Colonic mucosa (tissue), 4 donors: Measurements from ENCODE around the gene SLC7A7. TPM values are rescaled to one million over a fixed set of nuclear protein-coding genes. Genes with fewer than 3 reads are reported as not detected.
A peak's percentile ranks its signal among the peaks of the same experiment; 100 is the strongest.
"Not testable (repeated sequence)": the region's sequence is repeated elsewhere in the genome, so short reads cannot be mapped to it uniquely, and the experiment has no call there.

Source experiments
- DNase-seq: peaks from one replicate; pipeline ENCODE4 v3.0.0-alpha.2; 2020
- H3K27ac ChIP-seq: fragments of 200-600 bp; one replicate; pipeline ENCODE4 v1.8.0; 2021
- H3K27me3 ChIP-seq: fragments of 200-600 bp; one replicate; pipeline ENCODE4 v1.8.0; 2021
- H3K36me3 ChIP-seq: fragments of 200-600 bp; one replicate; pipeline ENCODE4 v1.8.0; 2021
- H3K4me1 ChIP-seq: fragments of 200-600 bp; one replicate; pipeline ENCODE4 v1.8.0; 2021; ENCODE audit warnings: mild to moderate bottlenecking
- H3K4me3 ChIP-seq: fragments of 200-600 bp; one replicate; pipeline ENCODE4 v1.8.0; 2021
- H3K9ac ChIP-seq, 2 donors: one replicate each; pipeline ENCODE4 v1.7.0; 2013; ENCODE audit warnings: control low read depth in 2 of 2, low read depth in 2 of 2, low read length in 2 of 2
- H3K9me3 ChIP-seq: fragments of 200-600 bp; one replicate; pipeline ENCODE4 v1.8.0; 2021
- intact Hi-C: fragments of 100-400 bp; cut with DNase I; formaldehyde crosslinking; loops from one replicate; pipeline ENCODE4 v1.14.1; 2022
- total RNA-seq, 2 donors: library from RNA; stranded (reverse); fragmentation: NEBNext Ultra II Directional in 1 of 2; extraction: Animal tissue kit (Norgen Biotek cat#: 25700) in 1 of 2; gene quantifications; one replicate each; pipeline ENCODE4 v1.2.1, GENCODE V29; 2021
- TF ChIP-seq, protein P1 (sequence below): fragments of 200-600 bp; IDR thresholded peaks from one replicate; pipeline ENCODE4 v1.8.0; 2022; ENCODE audit warnings: antibody characterized with exemption, mild to moderate bottlenecking
- donor health status: healthy.
- donor health status: DM: no; HTN: no; CAD: no.
- donor health status: DM: no; HTN: no; CAD: no.

The SLC7A7 gene
- total RNA-seq, 2 donors from 2014 or later = 2.7 to 7.0 TPM

DNA sequence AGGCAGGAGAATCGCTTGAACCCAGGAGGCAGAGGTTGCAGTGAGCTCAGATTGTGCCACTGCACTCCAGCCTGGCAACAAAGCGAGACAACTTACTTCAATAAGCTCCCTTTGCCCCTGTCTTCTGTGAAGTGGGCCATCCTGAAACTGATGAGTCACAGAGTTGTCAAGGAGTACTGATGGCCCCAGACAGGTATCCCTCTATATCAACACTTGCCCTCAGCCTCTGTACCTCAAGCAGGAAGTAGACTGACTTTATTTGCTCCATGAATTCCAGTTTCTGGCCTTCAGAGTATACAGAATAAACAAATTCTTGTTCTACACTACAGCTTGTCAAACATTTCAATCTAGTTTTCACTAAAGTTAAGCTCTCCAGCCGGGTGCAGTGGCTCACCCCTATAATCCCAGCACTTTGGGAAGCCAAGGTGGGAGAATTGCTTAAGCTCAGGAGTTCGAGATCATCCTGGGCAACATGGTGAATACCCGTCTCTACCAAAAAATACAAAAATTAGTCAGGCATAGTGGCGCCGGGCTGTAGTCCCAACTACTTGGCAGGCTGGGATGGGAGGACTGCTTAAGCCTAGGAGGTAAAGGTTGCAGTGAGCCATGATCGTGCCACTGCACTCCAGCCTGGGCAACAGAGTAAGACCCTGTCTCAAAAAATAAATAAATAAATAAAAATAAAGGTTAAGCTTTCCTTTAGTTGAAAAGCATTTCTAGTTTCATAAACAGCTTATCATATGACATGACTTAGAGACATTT lies 39.9 kb upstream of the SLC7A7 start:
- Histone ChIP-seq H3K27me3 (no peaks in the 10 kb centered on the region), H3K9me3 (no peaks in the 10 kb centered on the region), H3K36me3 (no peaks in the 10 kb centered on the region), H3K4me1 (peaks cover 4% of the 10 kb centered on the region), H3K4me3 (no peak overlapping the region), H3K27ac (no peak overlapping the region), H3K9ac (no peak overlapping the region)
- intact Hi-C loops = loop anchor here (5.0 kb wide), 1 partner anchor 298 kb away; no protein-coding TSS in a partner anchor
- no peak for DNase-seq
- TF ChIP-seq, protein P1, sequence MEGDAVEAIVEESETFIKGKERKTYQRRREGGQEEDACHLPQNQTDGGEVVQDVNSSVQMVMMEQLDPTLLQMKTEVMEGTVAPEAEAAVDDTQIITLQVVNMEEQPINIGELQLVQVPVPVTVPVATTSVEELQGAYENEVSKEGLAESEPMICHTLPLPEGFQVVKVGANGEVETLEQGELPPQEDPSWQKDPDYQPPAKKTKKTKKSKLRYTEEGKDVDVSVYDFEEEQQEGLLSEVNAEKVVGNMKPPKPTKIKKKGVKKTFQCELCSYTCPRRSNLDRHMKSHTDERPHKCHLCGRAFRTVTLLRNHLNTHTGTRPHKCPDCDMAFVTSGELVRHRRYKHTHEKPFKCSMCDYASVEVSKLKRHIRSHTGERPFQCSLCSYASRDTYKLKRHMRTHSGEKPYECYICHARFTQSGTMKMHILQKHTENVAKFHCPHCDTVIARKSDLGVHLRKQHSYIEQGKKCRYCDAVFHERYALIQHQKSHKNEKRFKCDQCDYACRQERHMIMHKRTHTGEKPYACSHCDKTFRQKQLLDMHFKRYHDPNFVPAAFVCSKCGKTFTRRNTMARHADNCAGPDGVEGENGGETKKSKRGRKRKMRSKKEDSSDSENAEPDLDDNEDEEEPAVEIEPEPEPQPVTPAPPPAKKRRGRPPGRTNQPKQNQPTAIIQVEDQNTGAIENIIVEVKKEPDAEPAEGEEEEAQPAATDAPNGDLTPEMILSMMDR = no peak

DNA sequence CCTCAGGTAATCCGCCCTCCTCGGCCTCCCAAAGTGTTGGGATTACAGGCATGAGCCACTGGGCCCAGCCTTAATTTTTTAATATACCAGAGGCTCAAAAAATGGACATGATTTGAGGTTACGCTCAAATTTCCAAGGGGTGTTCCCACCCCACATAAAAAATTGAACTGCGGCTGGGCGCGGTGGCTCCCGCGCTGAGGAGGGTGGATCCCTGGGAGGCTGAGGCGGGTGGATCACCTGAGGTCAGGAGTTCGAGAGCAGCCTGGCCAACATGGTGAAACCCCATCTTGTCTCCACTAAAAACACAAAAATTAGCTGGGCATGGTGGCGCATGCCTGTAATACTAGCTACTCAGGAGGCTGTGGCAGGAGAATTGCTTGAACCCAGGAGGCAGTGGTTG lies 39.1 kb upstream of the SLC7A7 start:
- H3K4me1 ChIP-seq, DNase-seq, H3K4me3 ChIP-seq, H3K27me3 ChIP-seq, H3K36me3 ChIP-seq, H3K27ac ChIP-seq, H3K9me3 ChIP-seq, H3K9ac ChIP-seq: not testable (repeated sequence)
- intact Hi-C loops = loop anchor here (5.0 kb wide), 1 partner anchor 297 kb away; no protein-coding TSS in a partner anchor

DNA sequence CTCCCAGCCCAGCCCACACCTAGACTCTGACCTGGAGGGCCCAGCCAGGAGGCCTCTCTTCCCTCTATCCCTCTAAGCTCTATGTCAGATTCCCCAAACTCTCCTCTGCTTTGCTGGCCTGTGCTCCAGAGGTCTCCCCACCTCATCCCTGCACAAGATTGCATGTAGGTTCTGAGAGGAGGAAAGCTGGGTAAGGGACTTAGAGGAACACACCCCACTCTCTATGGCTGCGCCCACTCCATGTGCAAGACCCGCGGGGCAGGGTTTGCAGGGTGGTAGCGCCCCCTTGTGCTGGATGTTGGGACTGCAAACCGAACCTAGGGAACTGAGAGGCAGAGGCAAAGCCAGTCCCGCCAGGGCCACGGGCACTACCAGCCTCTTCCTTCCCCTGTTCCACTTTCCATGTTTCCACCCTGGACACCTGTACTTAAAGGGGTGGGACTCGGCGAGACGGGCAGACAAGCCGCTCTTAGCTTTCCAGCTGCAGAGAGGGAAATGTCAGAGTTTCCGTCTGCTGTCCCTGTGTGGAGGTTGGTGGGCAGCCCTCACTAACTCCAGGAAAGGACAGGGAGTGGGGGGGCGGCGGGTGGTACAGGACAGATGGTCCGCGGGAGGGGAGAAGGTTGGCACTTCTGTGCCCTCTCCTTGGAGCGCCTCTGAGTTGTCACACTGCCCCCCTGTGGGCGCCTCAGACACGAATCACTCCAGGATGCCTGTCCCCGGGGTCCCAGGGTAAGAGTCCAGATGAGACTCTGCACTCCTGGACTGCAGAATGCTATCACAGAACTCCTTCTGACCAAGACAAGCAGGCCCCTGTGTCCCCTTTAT lies 37.9 kb upstream of the SLC7A7 start:
- peaks cover 4% of the 10 kb centered on the region for H3K4me1 ChIP-seq
- H3K9me3 ChIP-seq = no peaks in the 10 kb centered on the region
- intact Hi-C loops = loop anchor here (2.0 to 5.0 kb wide), 2 partner anchors 30 to 296 kb away; no protein-coding TSS in a partner anchor
- H3K27ac ChIP-seq = peak overlapping the region; percentile 64
- H3K27me3 ChIP-seq = no peaks in the 10 kb centered on the region
- no peaks in the 10 kb centered on the region for H3K36me3 ChIP-seq
- peak; percentile 97 for DNase-seq
- TF ChIP-seq, protein P1 = peak; percentile 94
- peak overlapping the region; percentile 28 for H3K4me3 ChIP-seq
- peak overlapping the region; percentile 71 to 84 for H3K9ac ChIP-seq

DNA sequence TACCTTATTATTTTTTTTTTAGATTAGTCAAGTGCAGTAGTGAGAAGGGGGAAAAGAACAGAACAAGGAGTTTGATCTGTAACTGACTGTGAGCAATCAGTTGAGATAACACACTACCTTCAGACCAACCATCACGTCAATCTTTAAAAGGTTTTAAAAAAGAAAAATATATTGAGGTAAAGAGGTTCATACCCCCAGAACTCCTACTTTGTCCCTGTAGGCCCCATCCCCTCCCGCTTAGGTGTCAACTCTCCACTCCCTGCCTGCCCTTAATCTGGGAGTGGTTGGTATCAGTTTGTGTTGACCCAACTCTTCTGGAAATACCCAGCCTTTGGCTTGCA lies 37.3 kb upstream of the SLC7A7 start:
- no peaks in the 10 kb centered on the region for H3K36me3 ChIP-seq
- H3K9me3 ChIP-seq = no peaks in the 10 kb centered on the region
- no peak overlapping the region for H3K4me3 ChIP-seq
- no peaks in the 10 kb centered on the region for H3K27me3 ChIP-seq
- DNase-seq = no peak
- intact Hi-C loops = loop anchor here (2.0 to 5.0 kb wide), 2 partner anchors 30 to 295 kb away; no protein-coding TSS in a partner anchor
- H3K9ac ChIP-seq = peak overlapping the region in 1 of 2 donors; percentile 84
- TF ChIP-seq, protein P1 = no peak
- H3K27ac ChIP-seq = peak overlapping the region; percentile 64
- H3K4me1 ChIP-seq = peaks cover 4% of the 10 kb centered on the region

DNA sequence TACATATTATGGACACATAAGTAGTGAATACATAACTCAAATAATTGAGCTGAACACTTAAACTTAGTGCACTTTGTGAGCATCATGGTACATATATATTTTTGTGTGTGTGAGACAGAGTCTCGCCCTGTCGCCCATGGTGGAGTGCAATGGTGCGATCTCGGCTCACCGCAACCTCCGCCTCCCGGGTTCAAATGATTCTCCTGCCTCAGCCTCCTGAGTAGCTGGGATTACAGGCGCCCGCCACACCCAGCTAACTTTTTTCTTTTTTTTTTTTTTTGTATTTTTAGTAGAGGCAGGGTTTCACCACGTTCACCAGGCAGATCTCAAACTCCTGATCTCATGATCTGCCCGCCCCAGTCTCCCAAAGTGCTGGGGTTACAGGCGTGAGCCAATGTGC lies 36.9 kb upstream of the SLC7A7 start:
- peak overlapping the region; percentile 80 for H3K27ac ChIP-seq
- not testable (repeated sequence) for H3K9me3 ChIP-seq, H3K27me3 ChIP-seq, H3K9ac ChIP-seq, H3K4me3 ChIP-seq, H3K4me1 ChIP-seq, H3K36me3 ChIP-seq, DNase-seq
- intact Hi-C loops = loop anchor here (2.0 to 5.0 kb wide), 2 partner anchors 29 to 295 kb away; no protein-coding TSS in a partner anchor

DNA sequence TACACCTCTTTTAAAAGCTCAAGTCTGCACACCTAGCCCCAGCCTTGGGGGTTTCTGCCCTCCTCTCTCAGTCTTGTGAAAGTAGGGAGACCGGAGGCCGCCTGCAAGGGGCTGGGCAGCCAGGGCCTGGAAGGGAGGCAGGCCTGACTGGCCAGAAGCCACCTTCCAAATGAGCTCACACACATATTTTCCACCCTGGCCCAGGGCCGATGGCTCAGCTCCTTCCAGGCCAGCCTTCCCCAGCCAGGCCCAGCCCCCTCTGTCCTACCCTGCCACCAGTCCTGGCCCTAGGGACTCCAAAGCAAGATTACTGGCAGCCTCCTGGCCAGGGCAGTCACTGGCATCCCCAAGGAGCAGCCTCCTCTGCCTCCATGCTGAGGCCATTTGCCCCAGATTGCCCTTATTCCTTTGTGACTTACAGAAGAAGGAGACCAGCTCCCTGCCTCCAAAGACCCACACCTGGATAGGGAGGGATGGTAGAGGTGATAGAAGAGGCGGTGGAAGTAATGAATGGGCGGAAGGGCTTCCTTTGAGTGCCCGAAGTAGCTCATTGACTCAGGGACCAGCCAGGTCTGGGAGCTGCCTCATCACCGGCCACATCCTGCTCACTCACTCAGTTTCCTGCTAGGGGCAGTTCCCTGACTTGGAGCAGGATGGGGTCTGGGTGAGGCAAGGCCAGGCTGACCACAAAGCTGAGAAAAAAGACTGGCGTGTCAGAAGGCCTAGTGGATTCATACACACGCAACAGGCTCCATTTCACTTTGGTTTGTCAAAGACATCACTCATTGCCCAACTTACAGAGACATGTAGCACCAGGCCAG lies 35.9 kb upstream of the SLC7A7 start:
- peak overlapping the region; percentile 8 to 50 for H3K9ac ChIP-seq
- TF ChIP-seq, protein P1 = no peak
- H3K4me3 ChIP-seq = no peak overlapping the region
- H3K27me3 ChIP-seq = no peaks in the 10 kb centered on the region
- no peaks in the 10 kb centered on the region for H3K9me3 ChIP-seq
- peak overlapping the region; percentile 80 for H3K27ac ChIP-seq
- intact Hi-C loops = loop anchor here (5.0 kb wide), 1 partner anchor 294 kb away; no protein-coding TSS in a partner anchor
- no peaks in the 10 kb centered on the region for H3K36me3 ChIP-seq
- peak; percentile 64 for DNase-seq
- peaks cover 8% of the 10 kb centered on the region for H3K4me1 ChIP-seq
